Esophagus (tissue), 2 donors: ENCODE data around the gene DDRGK1. TPM values are rescaled to one million over a fixed set of nuclear protein-coding genes. Genes with fewer than 3 reads are reported as not detected.
"Not testable (repeated sequence)": the region's sequence is repeated elsewhere in the genome, so short reads cannot be mapped to it uniquely, and the experiment has no call there.

ENCODE experiments used
- H3K27ac ChIP-seq, 2 donors: one replicate each; pipeline ENCODE4 v1.5.1; 2013; ENCODE audit warnings: low read depth in 2 of 2, mild to moderate bottlenecking in 2 of 2, inconsistent platforms in 1 of 2, low read length in 1 of 2, moderate library complexity in 1 of 2
- H3K27me3 ChIP-seq, 2 donors: one replicate each; pipeline ENCODE4 v1.6.1; 2013; ENCODE audit warnings: low read length in 2 of 2, control low read depth in 1 of 2, mild to moderate bottlenecking in 1 of 2; ENCODE audit not compliant: insufficient read depth in 2 of 2, control insufficient read depth in 1 of 2
- H3K36me3 ChIP-seq, 2 donors: one replicate each; pipeline ENCODE4 v1.6.1; 2013; ENCODE audit warnings: low read length in 1 of 2; ENCODE audit not compliant: control insufficient read depth in 2 of 2, insufficient read depth in 2 of 2
- H3K4me1 ChIP-seq, 2 donors: one replicate each; pipeline ENCODE4 v1.6.1; 2013; ENCODE audit warnings: low read length in 1 of 2; ENCODE audit not compliant: control insufficient read depth in 2 of 2, insufficient read depth in 2 of 2
- H3K4me3 ChIP-seq, 2 donors: one replicate each; pipeline ENCODE4 v1.5.1; 2013; ENCODE audit warnings: low read length in 2 of 2, mild to moderate bottlenecking in 2 of 2, low read depth in 1 of 2, moderate library complexity in 1 of 2
- H3K9me3 ChIP-seq, 2 donors: one replicate each; pipeline ENCODE4 v1.6.1; 2013; ENCODE audit warnings: mild to moderate bottlenecking in 2 of 2, low read depth in 1 of 2, low read length in 1 of 2, moderate library complexity in 1 of 2; ENCODE audit not compliant: control insufficient read depth in 2 of 2, insufficient read depth in 1 of 2
- WGBS, 2 donors: extraction: QIAGEN DNeasy Blood & Tissue Kit; methylation state at CpG; one replicate each; pipeline ENCODE4 v1.1.7; 2013; 5-methylcytosine and 5-hydroxymethylcytosine counted together
- polyA plus RNA-seq, 2 donors: library from polyadenylated mRNA; stranded (reverse); fragments of 200-250 nt; gene quantifications; one replicate each; pipeline ENCODE4 v1.2.3, GENCODE V29; 2013
- donor health status: healthy with polysubstance abuse.
- donor health status: Bipolar disorder and iron deficiency.

The DDRGK1 gene
- polyA plus RNA-seq, 2 donors = 24.0 to 45.8 TPM

- 89 to 90% methylated on average over 14 of the region's 14 CpGs for WGBS, 2 donors
- Histone ChIP-seq H3K9me3 (no peaks in the 10 kb centered on the region), H3K4me3 (no peak overlapping the region), H3K27ac (no peak overlapping the region), H3K36me3 (no peaks in the 10 kb centered on the region), H3K27me3 (peaks cover 0 to 3% of the 10 kb centered on the region in 2 donors), H3K4me1 (peaks cover 0 to 9% of the 10 kb centered on the region in 2 donors)
Measured at GRCh38 chr20:3163099-3164042, 41.1 kb downstream of the DDRGK1 start.

GRCh38 chr20:3162080-3162611 is 42.3 kb downstream of the DDRGK1 start:
- no peaks in the 10 kb centered on the region for H3K9me3 ChIP-seq
- H3K36me3 ChIP-seq = no peaks in the 10 kb centered on the region
- WGBS, 2 donors = 42 to 55% methylated on average over 11 of the region's 11 CpGs
- H3K27ac ChIP-seq = no peak overlapping the region
- no peaks in the 10 kb centered on the region for H3K27me3 ChIP-seq
- no peak overlapping the region for H3K4me3 ChIP-seq
- H3K4me1 ChIP-seq = peaks cover 3 to 7% of the 10 kb centered on the region in 2 donors

- Histone ChIP-seq H3K27me3 (no peaks in the 10 kb centered on the region), H3K36me3 (no peaks in the 10 kb centered on the region), H3K4me1 (peaks cover 3 to 9% of the 10 kb centered on the region in 2 donors), H3K27ac (no peak overlapping the region), H3K4me3 (no peak overlapping the region), H3K9me3 (no peaks in the 10 kb centered on the region)
- WGBS, 2 donors = 75 to 76% methylated on average over 5 of the region's 5 CpGs
Measured at GRCh38 chr20:3161316-3162079, 43.0 kb downstream of the DDRGK1 start.

GRCh38 chr20:3160418-3160817 is 44.1 kb downstream of the DDRGK1 start:
- Histone ChIP-seq H3K36me3 (no peaks in the 10 kb centered on the region), H3K27ac (no peak overlapping the region), H3K4me1 (peaks cover 7 to 9% of the 10 kb centered on the region in 2 donors), H3K4me3 (no peak overlapping the region), H3K9me3 (no peaks in the 10 kb centered on the region), H3K27me3 (no peaks in the 10 kb centered on the region)
- 91% methylated on average over 6 of the region's 6 CpGs for WGBS, 2 donors

GRCh38 chr20:3158968-3159431 is 45.5 kb downstream of the DDRGK1 start:
- Histone ChIP-seq H3K4me3 (peak overlapping the region; percentile 93 to 100), H3K27ac (peak overlapping the region; percentile 83 to 84), H3K27me3 (no peaks in the 10 kb centered on the region), H3K4me1 (peaks cover 4 to 7% of the 10 kb centered on the region in 2 donors), H3K36me3 (no peaks in the 10 kb centered on the region), H3K9me3 (no peaks in the 10 kb centered on the region)
- 1 to 2% methylated on average over 10 of the region's 10 CpGs for whole genome bisulfite sequencing, 2 donors

GRCh38 chr20:3157817-3158216 is 46.7 kb downstream of the DDRGK1 start:
- no peaks in the 10 kb centered on the region for H3K36me3 ChIP-seq
- H3K4me1 ChIP-seq = peaks cover 4 to 7% of the 10 kb centered on the region in 2 donors
- H3K9me3 ChIP-seq = no peaks in the 10 kb centered on the region
- WGBS, 2 donors = 72 to 73% methylated on average over 11 of the region's 11 CpGs
- H3K27me3 ChIP-seq = no peaks in the 10 kb centered on the region
- H3K4me3 ChIP-seq = peak overlapping the region in 1 of 2 donors; percentile 14
- no peak overlapping the region for H3K27ac ChIP-seq

GRCh38 chr20:3156811-3157619 is 47.5 kb downstream of the DDRGK1 start:
- Histone ChIP-seq H3K9me3 (no peaks in the 10 kb centered on the region), H3K27ac (peak overlapping the region; percentile 27 to 60), H3K27me3 (no peaks in the 10 kb centered on the region), H3K36me3 (no peaks in the 10 kb centered on the region), H3K4me3 (no peak overlapping the region), H3K4me1 (peaks cover 4 to 7% of the 10 kb centered on the region in 2 donors)
- 44 to 46% methylated on average over 8 of the region's 8 CpGs for WGBS, 2 donors

- peaks cover 2 to 16% of the 10 kb centered on the region in 2 donors for H3K36me3 ChIP-seq
Measured at GRCh38 chr20:3152057-3152644, 52.3 kb downstream of the DDRGK1 start.

More at GRCh38 chr20:3152057-3152644, 52.3 kb downstream of the DDRGK1 start:
- H3K27me3 ChIP-seq, H3K27ac ChIP-seq, H3K9me3 ChIP-seq, H3K4me1 ChIP-seq, H3K4me3 ChIP-seq: not testable (repeated sequence)
- 82 to 86% methylated on average over 10 of the region's 10 CpGs for WGBS, 2 donors
